ENCODE results near the gene SYT6.
A peak's percentile ranks its signal among the peaks of the same experiment; 100 is the strongest.

Gene SYT6

GRCh38 chr1:114169509-114169908 lies 15.8 kb upstream of the SYT6 start:
- no peak for DNase-seq (ENCODE audit: low read depth)
- no peak overlapping the region for H3K4me3 ChIP-seq (ENCODE audit: low read depth, low read length)
- no peak for TF ChIP-seq CTCF (IDR thresholded peaks at IDR 0.05; ENCODE audit: insufficient read depth, low read depth, low read length, missing control alignments)

- no peak for TF ChIP-seq CTCF (IDR thresholded peaks at IDR 0.05; ENCODE audit: insufficient read depth, low read depth, low read length, missing control alignments)
- no peak for DNase-seq (ENCODE audit: low read depth)
- no peak overlapping the region for H3K4me3 ChIP-seq (ENCODE audit: low read depth, low read length)
These were observed 13.6 kb upstream of the SYT6 start for GRCh38 chr1:114167226-114167625.

GRCh38 chr1:114164840-114165543 lies 11.3 kb upstream of the SYT6 start:
- no peak overlapping the region for H3K4me3 ChIP-seq (ENCODE audit: low read depth, low read length)
- peak; percentile 37 for DNase-seq (ENCODE audit: low read depth)
- no peak for TF ChIP-seq CTCF (IDR thresholded peaks at IDR 0.05; ENCODE audit: insufficient read depth, low read depth, low read length, missing control alignments)

- H3K4me3 ChIP-seq (ENCODE audit: low read depth, low read length) = no peak overlapping the region
- no peak for DNase-seq (ENCODE audit: low read depth)
- TF ChIP-seq CTCF (IDR thresholded peaks at IDR 0.05; ENCODE audit: insufficient read depth, low read depth, low read length, missing control alignments) = no peak
These were observed 6.3 kb upstream of the SYT6 start for GRCh38 chr1:114159941-114160340.

- no peak overlapping the region for H3K4me3 ChIP-seq (ENCODE audit: low read depth, low read length)
- no peak for DNase-seq (ENCODE audit: low read depth)
- no peak for TF ChIP-seq CTCF (IDR thresholded peaks at IDR 0.05; ENCODE audit: insufficient read depth, low read depth, low read length, missing control alignments)
These were observed 3.6 kb upstream of the SYT6 start for GRCh38 chr1:114157275-114157660.

- no peak overlapping the region for H3K4me3 ChIP-seq (ENCODE audit: low read depth, low read length)
- no peak for DNase-seq (ENCODE audit: low read depth)
- no peak for TF ChIP-seq CTCF (IDR thresholded peaks at IDR 0.05; ENCODE audit: insufficient read depth, low read depth, low read length, missing control alignments)
These were observed 3.0 kb upstream of the SYT6 start for GRCh38 chr1:114156538-114157274.
